Keratinocyte (primary cell): ENCODE data around the gene GAPVD1. TPM values are rescaled to one million over a fixed set of nuclear protein-coding genes. Genes with fewer than 3 reads are reported as not detected.
"Not testable (repeated sequence)": the region's sequence is repeated elsewhere in the genome, so short reads cannot be mapped to it uniquely, and the experiment has no call there.

Experiments used
- DNase-seq: peaks from one replicate; pipeline ENCODE4 v3.0.0-alpha.2; 2011; ENCODE audit warnings: low read depth, missing footprints, low spot score
- FAIRE-seq: peaks from 2 replicates; lab custom pipeline; 2011; peaks lifted over from hg19 to GRCh38; lab: Jason Lieb, UNC
- H2AFZ ChIP-seq: 2 replicates; pipeline ENCODE4 v1.6.0; 2012; ENCODE audit warnings: low read length, control low read depth, inconsistent platforms; ENCODE audit not compliant: control insufficient read depth
- H3K27ac ChIP-seq: 2 replicates; pipeline ENCODE4 v1.5.1; 2011; ENCODE audit warnings: low read length; ENCODE audit not compliant: control insufficient read depth, insufficient read depth
- H3K27me3 ChIP-seq: 3 replicates; pipeline ENCODE4 v1.6.0; 2011; ENCODE audit warnings: low read length; ENCODE audit not compliant: control insufficient read depth, insufficient read depth; ENCODE audit errors: extremely low read depth
- H3K36me3 ChIP-seq, 2 experiments: 2 replicates in 1 of 2; 3 replicates in 1 of 2; pipeline ENCODE4 v1.5.1; 2011; ENCODE audit warnings: low read length in 2 of 2, mild to moderate bottlenecking in 1 of 2; ENCODE audit not compliant: control insufficient read depth in 2 of 2, insufficient read depth in 2 of 2; ENCODE audit errors: extremely low read depth in 1 of 2
- H3K4me1 ChIP-seq: 3 replicates; pipeline ENCODE4 v1.5.1; 2011; ENCODE audit warnings: low read length; ENCODE audit not compliant: control insufficient read depth, insufficient read depth; ENCODE audit errors: extremely low read depth
- H3K4me2 ChIP-seq: 3 replicates; pipeline ENCODE4 v1.6.0; 2011; ENCODE audit warnings: low read depth, low read length; ENCODE audit not compliant: control insufficient read depth, insufficient read depth; ENCODE audit errors: extremely low read depth
- H3K4me3 ChIP-seq, 3 experiments: fragments of 200-600 bp in 1 of 3; sonication (generic) in 1 of 3; 2 replicates in 2 of 3; 3 replicates in 1 of 3; pipeline ENCODE4 v1.5.1; 2011 to 2016; ENCODE audit warnings: low read length in 3 of 3, mild to moderate bottlenecking in 3 of 3, control low read depth in 2 of 3, inconsistent platforms in 1 of 3, low read depth in 1 of 3, mixed read lengths in 1 of 3, mixed run types in 1 of 3, moderate library complexity in 1 of 3; ENCODE audit not compliant: control insufficient read depth in 2 of 3, insufficient read depth in 2 of 3; ENCODE audit errors: extremely low read depth in 1 of 3
- H3K79me2 ChIP-seq: 2 replicates; pipeline ENCODE4 v1.6.0; 2012; ENCODE audit warnings: low read length; ENCODE audit not compliant: control insufficient read depth, insufficient read depth
- H3K9ac ChIP-seq: 3 replicates; pipeline ENCODE4 v1.6.0; 2011; ENCODE audit warnings: low read length; ENCODE audit not compliant: control insufficient read depth, insufficient read depth; ENCODE audit errors: extremely low read depth
- H3K9me1 ChIP-seq: 3 replicates; pipeline ENCODE4 v1.6.0; 2011; ENCODE audit warnings: low read length; ENCODE audit not compliant: control insufficient read depth, insufficient read depth; ENCODE audit errors: extremely low read depth
- H3K9me3 ChIP-seq: 2 replicates; pipeline ENCODE4 v1.5.1; 2012; ENCODE audit warnings: low read depth, low read length; ENCODE audit not compliant: control insufficient read depth
- H4K20me1 ChIP-seq: 3 replicates; pipeline ENCODE4 v1.6.0; 2011; ENCODE audit warnings: low read length; ENCODE audit not compliant: control insufficient read depth, insufficient read depth; ENCODE audit errors: extremely low read depth
- EZH2 ChIP-seq: IDR thresholded peaks from one replicate; pipeline ENCODE4 v1.6.1; 2012; ENCODE audit warnings: inconsistent platforms, mild to moderate bottlenecking, low read length, moderate library complexity
- dilution Hi-C: fragments of 300-500 bp; cut with MboI; formaldehyde crosslinking; loops from one replicate; pipeline ENCODE4 v1.7.0; 2020; ENCODE audit warnings: low sequenced_read_pairs; ENCODE audit not compliant: extremely low pct_ligation_motif_present
- polyA plus RNA-seq, 5 experiments: library from polyadenylated mRNA; depleted of rRNA in 3 of 5; stranded (reverse) in 3 of 5; stranded (forward) in 1 of 5; unstranded in 1 of 5; fragments of >200 nt; gene quantifications; 1 replicate in 1 of 5; 2 replicates in 3 of 5; 3 replicates in 1 of 5; pipeline versions ENCODE4 v1.2.1 to v1.2.3, GENCODE V29; 2011 to 2012; ENCODE audit warnings: missing spikeins in 2 of 5, low read depth in 1 of 5, low replicate concordance in 1 of 5
- TF ChIP-seq, protein P1 (sequence below), 3 experiments: IDR thresholded peaks in 1 of 3; conservative IDR thresholded peaks in 1 of 3; optimal IDR thresholded peaks in 1 of 3; 2 replicates in 2 of 3; 3 replicates in 1 of 3; pipeline versions ENCODE3 to v1.5.1; 2011; ENCODE audit warnings: low read length in 3 of 3, mild to moderate bottlenecking in 3 of 3, moderate library complexity in 2 of 3, control low read depth in 1 of 3, inconsistent platforms in 1 of 3; ENCODE audit not compliant: insufficient read depth in 2 of 3; ENCODE audit errors: extremely low read depth in 1 of 3

The GAPVD1 gene
- polyA plus RNA-seq, 1 donor (not counting 4 experiments of a cell fraction or from before 2014, with no cell fraction given) = 23.2 TPM

DNA sequence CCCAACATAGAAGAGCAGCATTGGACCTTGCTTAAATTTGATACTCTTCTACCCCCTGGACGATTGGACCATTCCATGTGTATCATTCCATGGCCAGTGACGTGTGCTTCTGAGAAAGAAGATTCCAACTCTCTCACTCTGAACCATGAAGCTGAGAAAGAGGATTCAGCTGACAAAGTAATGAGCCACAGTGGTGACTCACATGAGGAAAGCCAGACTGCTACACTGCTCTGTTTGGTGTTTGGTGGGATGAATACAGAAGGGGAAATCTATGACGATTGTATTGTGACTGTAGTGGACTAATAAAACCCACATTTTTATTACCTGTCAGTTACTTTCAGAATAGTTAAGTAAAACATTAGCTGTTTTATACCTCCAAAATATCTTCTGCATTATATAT, 27.9 kb upstream of the GAPVD1 start:
- Histone ChIP-seq H2AFZ (no peak overlapping the region), H3K9me3 (no peaks in the 10 kb centered on the region), H3K27me3 (no peaks in the 10 kb centered on the region), H3K9me1 (no peaks in the 10 kb centered on the region), H3K79me2 (peaks cover 29% of the 10 kb centered on the region), H4K20me1 (peaks cover 21% of the 10 kb centered on the region), H3K4me3 (no peak overlapping the region), H3K4me2 (no peak overlapping the region), H3K4me1 (peaks cover 21% of the 10 kb centered on the region), H3K27ac (no peak overlapping the region), H3K9ac (no peak overlapping the region), H3K36me3 (peaks cover 16 to 22% of the 10 kb centered on the region in 2 experiments)
- dilution Hi-C loops = no loop called here
- TF ChIP-seq EZH2 = no peak
- TF ChIP-seq, protein P1, sequence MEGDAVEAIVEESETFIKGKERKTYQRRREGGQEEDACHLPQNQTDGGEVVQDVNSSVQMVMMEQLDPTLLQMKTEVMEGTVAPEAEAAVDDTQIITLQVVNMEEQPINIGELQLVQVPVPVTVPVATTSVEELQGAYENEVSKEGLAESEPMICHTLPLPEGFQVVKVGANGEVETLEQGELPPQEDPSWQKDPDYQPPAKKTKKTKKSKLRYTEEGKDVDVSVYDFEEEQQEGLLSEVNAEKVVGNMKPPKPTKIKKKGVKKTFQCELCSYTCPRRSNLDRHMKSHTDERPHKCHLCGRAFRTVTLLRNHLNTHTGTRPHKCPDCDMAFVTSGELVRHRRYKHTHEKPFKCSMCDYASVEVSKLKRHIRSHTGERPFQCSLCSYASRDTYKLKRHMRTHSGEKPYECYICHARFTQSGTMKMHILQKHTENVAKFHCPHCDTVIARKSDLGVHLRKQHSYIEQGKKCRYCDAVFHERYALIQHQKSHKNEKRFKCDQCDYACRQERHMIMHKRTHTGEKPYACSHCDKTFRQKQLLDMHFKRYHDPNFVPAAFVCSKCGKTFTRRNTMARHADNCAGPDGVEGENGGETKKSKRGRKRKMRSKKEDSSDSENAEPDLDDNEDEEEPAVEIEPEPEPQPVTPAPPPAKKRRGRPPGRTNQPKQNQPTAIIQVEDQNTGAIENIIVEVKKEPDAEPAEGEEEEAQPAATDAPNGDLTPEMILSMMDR (optimal IDR thresholded peaks at IDR 0.05 in 1 of 3, IDR thresholded peaks at IDR 0.05 in 1 of 3, conservative IDR thresholded peaks at IDR 0.05 in 1 of 3; ENCODE audit: extremely low read depth in 1 of 3, insufficient read depth in 2 of 3, low read length in 3 of 3) = no peak
- DNase-seq = peak; percentile 60
- peak; percentile 75 for FAIRE-seq

DNA sequence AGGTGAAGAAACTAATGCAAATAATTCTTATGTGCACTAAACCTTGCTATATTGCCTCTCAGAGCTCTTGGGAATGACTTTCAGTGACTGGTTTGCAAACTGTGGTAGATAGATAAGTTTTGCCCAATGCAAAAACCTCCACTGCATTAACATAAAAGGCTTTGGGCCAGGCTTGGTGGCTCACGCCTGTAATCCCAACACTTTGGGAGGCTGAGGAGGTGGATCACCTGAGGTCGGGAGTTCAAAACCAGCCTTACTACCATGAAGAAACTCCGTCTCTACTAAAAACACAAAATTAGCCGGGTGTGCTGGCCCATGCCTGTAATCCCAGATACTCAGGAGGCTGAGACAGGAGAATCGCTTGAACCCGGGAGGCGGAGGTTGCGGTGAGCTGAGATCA, 27.5 kb upstream of the GAPVD1 start:
- H3K27me3 ChIP-seq, dilution Hi-C loops, H2AFZ ChIP-seq, H3K9me3 ChIP-seq, H3K27ac ChIP-seq, H3K4me2 ChIP-seq, H3K9ac ChIP-seq, H3K9me1 ChIP-seq, FAIRE-seq, H3K4me3 ChIP-seq: not testable (repeated sequence)
- H4K20me1 ChIP-seq = peaks cover 25% of the 10 kb centered on the region
- peaks cover 34% of the 10 kb centered on the region for H3K79me2 ChIP-seq
- DNase-seq = peak; percentile 4
- H3K36me3 ChIP-seq = peaks cover 20 to 25% of the 10 kb centered on the region in 2 experiments
- H3K4me1 ChIP-seq = peaks cover 25% of the 10 kb centered on the region
